DND-41 (cell line): ENCODE measurements around the gene FOXN3.

ENCODE experiments used
- ATAC-seq: fragments of 200-7000 bp; cut with Tn5 transposase; 3 replicates; pipeline ENCODE4 v1.9.1; 2021; ENCODE audit warnings: low read depth; ENCODE audit not compliant: insufficient read depth
- DNase-seq: peaks from one replicate; pipeline ENCODE4 v3.0.0-alpha.2; 2020
- H2AFZ ChIP-seq: 2 replicates; pipeline ENCODE4 v1.6.0; 2012; ENCODE audit warnings: low read depth, low read length
- H3K27ac ChIP-seq: 2 replicates; pipeline ENCODE4 v1.5.1; 2012; ENCODE audit warnings: low read length, inconsistent platforms
- H3K27me3 ChIP-seq: fragments of 200-600 bp; sonication (generic); 2 replicates; pipeline ENCODE4 v1.6.0; 2012; ENCODE audit warnings: low read length, mild to moderate bottlenecking, inconsistent platforms; ENCODE audit not compliant: insufficient read depth, poor library complexity
- H3K36me3 ChIP-seq: 2 replicates; pipeline ENCODE4 v1.5.1; 2012; ENCODE audit warnings: low read length, inconsistent platforms; ENCODE audit not compliant: insufficient read depth
- H3K4me1 ChIP-seq: 2 replicates; pipeline ENCODE4 v1.5.1; 2012; ENCODE audit warnings: mild to moderate bottlenecking, low read length; ENCODE audit not compliant: insufficient read depth
- H3K4me2 ChIP-seq: 2 replicates; pipeline ENCODE4 v1.6.0; 2012; ENCODE audit warnings: mild to moderate bottlenecking, moderate library complexity, low read length, inconsistent platforms; ENCODE audit not compliant: insufficient read depth
- H3K4me3 ChIP-seq, 2 experiments: fragments of 200-600 bp in 1 of 2; shearing (Covaris generic) in 1 of 2; 2 replicates each; pipeline ENCODE4 v1.5.1; 2012 to 2016; ENCODE audit warnings: inconsistent platforms in 2 of 2, low read length in 2 of 2, mild to moderate bottlenecking in 2 of 2, low read depth in 1 of 2, moderate library complexity in 1 of 2
- H3K79me2 ChIP-seq: 2 replicates; pipeline ENCODE4 v1.6.0; 2012; ENCODE audit warnings: low read length, inconsistent platforms; ENCODE audit not compliant: insufficient read depth
- H3K9ac ChIP-seq: 2 replicates; pipeline ENCODE4 v1.6.0; 2012; ENCODE audit warnings: low read depth, mild to moderate bottlenecking, inconsistent platforms, low read length, moderate library complexity
- H3K9me3 ChIP-seq: 2 replicates; pipeline ENCODE4 v1.5.1; 2012; ENCODE audit warnings: low read length, moderate library complexity, mild to moderate bottlenecking, inconsistent platforms; ENCODE audit not compliant: insufficient read depth, severe bottlenecking
- H4K20me1 ChIP-seq: 2 replicates; pipeline ENCODE4 v1.6.0; 2012; ENCODE audit warnings: low read length; ENCODE audit not compliant: insufficient read depth
- CTCF ChIP-seq: IDR thresholded peaks from 2 replicates; pipeline ENCODE4 v1.5.1; 2012; ENCODE audit warnings: borderline replicate concordance, low read length, moderate library complexity, mild to moderate bottlenecking; ENCODE audit not compliant: poor library complexity, severe bottlenecking; ENCODE audit errors: extremely low read depth
- EZH2 ChIP-seq: IDR thresholded peaks from 3 replicates; pipeline ENCODE4 v1.6.1; 2012; ENCODE audit warnings: borderline replicate concordance, low read depth, mild to moderate bottlenecking, moderate library complexity, low read length, inconsistent platforms; ENCODE audit not compliant: severe bottlenecking

The FOXN3 gene

GRCh38 chr14:89185919-89186855 is 230.8 kb downstream of the FOXN3 start:
- Histone ChIP-seq H3K4me1 (no peaks in the 10 kb centered on the region), H3K9me3 (no peaks in the 10 kb centered on the region), H3K27ac (no peak overlapping the region), H3K27me3 (no peaks in the 10 kb centered on the region), H3K4me2 (no peak overlapping the region), H3K4me3 (no peak overlapping the region), H2AFZ (no peak overlapping the region), H3K79me2 (peaks cover 12% of the 10 kb centered on the region; the same call in 1 of the 2 replicates), H3K9ac (no peak overlapping the region), H3K36me3 (peaks cover 67% of the 10 kb centered on the region), H4K20me1 (no peaks in the 10 kb centered on the region; the same call in 1 of the 2 replicates)
- TF ChIP-seq CTCF, result no peak
- no peak for TF ChIP-seq EZH2
- ATAC-seq (no peak), DNase-seq (no peak)

- no peak overlapping the region for H3K27ac ChIP-seq
- no peak overlapping the region for H3K4me3 ChIP-seq
- no peak overlapping the region for H3K9ac ChIP-seq
- H3K79me2 ChIP-seq, result 0 out of 2 replicates have a peak, but pooled peaks cover 6% of the 10 kb centered on the region
- H4K20me1 ChIP-seq, result no peaks in the 10 kb centered on the region; the same call in 1 of the 2 replicates
- DNase-seq (no peak), ATAC-seq (no peak)
- H3K4me2 ChIP-seq, result no peak overlapping the region
- H3K36me3 ChIP-seq, result peaks cover 68% of the 10 kb centered on the region
- no peaks in the 10 kb centered on the region for H3K4me1 ChIP-seq
- no peaks in the 10 kb centered on the region for H3K27me3 ChIP-seq
- no peaks in the 10 kb centered on the region for H3K9me3 ChIP-seq
- TF ChIP-seq EZH2 (no peak), CTCF (no peak)
- no peak overlapping the region for H2AFZ ChIP-seq
These were observed 232.1 kb downstream of the FOXN3 start for GRCh38 chr14:89184952-89185351.

GRCh38 chr14:89182326-89182725 is 234.7 kb downstream of the FOXN3 start:
- DNase-seq (no peak), ATAC-seq (no peak)
- Histone ChIP-seq H3K79me2 (0 out of 2 replicates have a peak, but pooled peaks cover 6% of the 10 kb centered on the region), H2AFZ (no peak overlapping the region), H3K9me3 (no peaks in the 10 kb centered on the region), H3K4me1 (no peaks in the 10 kb centered on the region; the same call in 1 of the 2 replicates), H3K36me3 (peaks cover 52% of the 10 kb centered on the region), H4K20me1 (no peaks in the 10 kb centered on the region; the same call in 1 of the 2 replicates), H3K27ac (no peak overlapping the region), H3K4me2 (no peak overlapping the region), H3K27me3 (no peaks in the 10 kb centered on the region), H3K4me3 (no peak overlapping the region), H3K9ac (no peak overlapping the region)
- TF ChIP-seq CTCF, result no peak
- no peak for TF ChIP-seq EZH2
